ENCODE data around the gene TUBB4B.

Gene TUBB4B

DNA sequence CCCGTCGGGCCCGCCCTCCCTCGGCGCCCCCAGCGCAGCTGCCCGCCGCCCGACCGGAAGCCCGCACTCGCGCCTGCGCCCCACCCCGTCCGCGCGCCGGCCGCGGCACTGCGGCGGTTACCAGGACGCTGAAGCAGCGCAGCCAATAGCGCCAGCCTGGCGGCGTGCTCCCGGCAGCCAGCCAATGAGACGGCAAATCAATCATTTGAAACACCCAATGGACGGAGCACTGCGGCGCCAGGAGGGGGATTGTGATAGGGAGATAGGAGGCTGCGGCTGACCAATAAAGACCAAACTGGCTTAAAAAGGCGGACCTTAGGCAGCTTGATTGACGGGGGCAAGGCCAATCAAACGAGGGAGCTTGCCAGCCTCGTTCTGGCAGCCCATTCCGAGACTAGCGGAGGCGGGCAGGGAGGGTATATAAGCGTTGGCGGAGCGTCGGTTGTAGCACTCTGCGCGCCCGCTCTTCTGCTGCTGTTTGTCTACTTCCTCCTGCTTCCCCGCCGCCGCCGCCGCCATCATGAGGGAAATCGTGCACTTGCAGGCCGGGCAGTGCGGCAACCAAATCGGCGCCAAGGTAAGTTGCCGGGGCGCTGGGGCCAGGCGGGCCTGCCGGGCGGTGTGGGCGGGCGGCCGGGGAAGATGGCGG lies at the start of gene TUBB4B:
TUBB4B (plus strand) TSS at position 447 of the 649 bp plus-strand sequence; CDS start at position 521, 74 bp downstream.
- ATAC-seq = peak; percentile 84
- peaks cover 3% of the 10 kb centered on the region for H3K27me3 Mint-ChIP-seq
- H3K36me3 Mint-ChIP-seq (ENCODE audit: low read depth) = peaks cover 25% of the 10 kb centered on the region
- H3K4me3 Mint-ChIP-seq = peak within 1 kb of the TSS; percentile 88
- peaks cover 33% of the 10 kb centered on the region for H3K4me1 Mint-ChIP-seq
- H3K9me3 Mint-ChIP-seq = no peaks in the 10 kb centered on the region
- H3K27ac Mint-ChIP-seq = peak within 1 kb of the TSS; percentile 97
- DNase-seq = peak; percentile 95

GRCh38 chr9:137191691-137192447 lies 49.2 kb upstream of the TUBB4B start:
- Mint-ChIP-seq H3K36me3 (ENCODE audit: low read depth) (peaks cover 7% of the 10 kb centered on the region), H3K4me1 (peaks cover 30% of the 10 kb centered on the region), H3K27me3 (no peaks in the 10 kb centered on the region), H3K27ac (no peak overlapping the region), H3K4me3 (no peak overlapping the region), H3K9me3 (no peaks in the 10 kb centered on the region)
- ATAC-seq (no peak), DNase-seq (no peak)

DNA sequence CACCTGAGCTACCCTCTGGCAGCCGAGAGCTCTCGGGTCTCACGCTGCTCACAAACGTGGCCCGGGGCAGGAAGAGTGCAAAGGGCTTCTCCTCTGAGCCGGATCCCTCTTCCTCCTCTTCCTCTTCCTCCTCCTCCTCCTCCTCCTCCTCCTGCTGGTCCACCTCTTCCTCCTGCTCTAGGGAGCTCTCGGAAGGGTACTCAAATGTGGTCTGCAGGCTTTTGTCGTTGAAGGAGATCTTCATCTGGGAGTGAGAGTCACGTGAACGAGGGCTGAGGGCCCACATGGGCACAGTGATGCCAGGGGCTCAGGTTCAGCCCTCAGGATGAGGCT lies 48.7 kb upstream of the TUBB4B start:
- Mint-ChIP-seq H3K27ac (no peak overlapping the region), H3K4me3 (no peak overlapping the region), H3K27me3 (no peaks in the 10 kb centered on the region), H3K36me3 (ENCODE audit: low read depth) (peaks cover 7% of the 10 kb centered on the region), H3K9me3 (no peaks in the 10 kb centered on the region), H3K4me1 (peaks cover 25% of the 10 kb centered on the region)
- DNase-seq (no peak), ATAC-seq (no peak)

GRCh38 chr9:137192859-137193258 lies 48.2 kb upstream of the TUBB4B start:
- no peak for DNase-seq
- H3K4me3 Mint-ChIP-seq = no peak overlapping the region
- peaks cover 7% of the 10 kb centered on the region for H3K36me3 Mint-ChIP-seq (ENCODE audit: low read depth)
- no peaks in the 10 kb centered on the region for H3K9me3 Mint-ChIP-seq
- peaks cover 21% of the 10 kb centered on the region for H3K4me1 Mint-ChIP-seq
- no peak overlapping the region for H3K27ac Mint-ChIP-seq
- no peak for ATAC-seq
- H3K27me3 Mint-ChIP-seq = no peaks in the 10 kb centered on the region

DNA sequence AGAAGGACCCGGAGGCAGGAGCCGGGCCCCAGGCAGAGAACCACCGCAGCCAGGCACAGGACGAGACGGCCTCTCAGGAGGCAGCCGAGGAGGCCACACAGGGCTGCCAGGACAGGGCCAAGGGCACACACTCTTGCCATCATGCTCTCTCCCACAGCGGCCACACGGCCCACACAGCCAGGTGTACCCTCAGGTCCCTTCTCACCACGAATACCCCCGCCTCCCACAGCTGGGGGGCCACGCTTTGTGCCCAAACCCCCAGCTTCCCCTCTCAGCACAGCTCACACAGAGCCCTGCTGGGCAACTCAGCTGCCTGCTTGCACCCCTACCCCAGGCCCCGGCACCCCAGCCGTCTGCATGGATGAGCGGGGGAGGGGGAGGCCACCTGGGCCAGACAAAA lies 47.3 kb upstream of the TUBB4B start:
- no peak overlapping the region for H3K27ac Mint-ChIP-seq

GRCh38 chr9:137194388-137194787 lies 46.7 kb upstream of the TUBB4B start:
- DNase-seq (no peak), ATAC-seq (no peak)
- peaks cover 14% of the 10 kb centered on the region for H3K4me1 Mint-ChIP-seq
- no peak overlapping the region for H3K27ac Mint-ChIP-seq
- H3K9me3 Mint-ChIP-seq = no peaks in the 10 kb centered on the region
- H3K4me3 Mint-ChIP-seq = no peak overlapping the region
- H3K27me3 Mint-ChIP-seq = no peaks in the 10 kb centered on the region
- peaks cover 5% of the 10 kb centered on the region for H3K36me3 Mint-ChIP-seq (ENCODE audit: low read depth)

More for the DNA sequence above, 47.3 kb upstream of the TUBB4B start:
- H3K9me3 Mint-ChIP-seq = no peaks in the 10 kb centered on the region
- peaks cover 7% of the 10 kb centered on the region for H3K36me3 Mint-ChIP-seq (ENCODE audit: low read depth)
- no peaks in the 10 kb centered on the region for H3K27me3 Mint-ChIP-seq
- peaks cover 19% of the 10 kb centered on the region for H3K4me1 Mint-ChIP-seq
- ATAC-seq (no peak), DNase-seq (no peak)
- no peak overlapping the region for H3K4me3 Mint-ChIP-seq

- Mint-ChIP-seq H3K4me1 (peaks cover 11% of the 10 kb centered on the region), H3K4me3 (no peak overlapping the region), H3K36me3 (ENCODE audit: low read depth) (peaks cover 5% of the 10 kb centered on the region), H3K27ac (no peak overlapping the region), H3K9me3 (no peaks in the 10 kb centered on the region), H3K27me3 (no peaks in the 10 kb centered on the region)
- ATAC-seq = no peak
- DNase-seq = no peak
Measured at GRCh38 chr9:137194909-137195308, 46.2 kb upstream of the TUBB4B start.

DNA sequence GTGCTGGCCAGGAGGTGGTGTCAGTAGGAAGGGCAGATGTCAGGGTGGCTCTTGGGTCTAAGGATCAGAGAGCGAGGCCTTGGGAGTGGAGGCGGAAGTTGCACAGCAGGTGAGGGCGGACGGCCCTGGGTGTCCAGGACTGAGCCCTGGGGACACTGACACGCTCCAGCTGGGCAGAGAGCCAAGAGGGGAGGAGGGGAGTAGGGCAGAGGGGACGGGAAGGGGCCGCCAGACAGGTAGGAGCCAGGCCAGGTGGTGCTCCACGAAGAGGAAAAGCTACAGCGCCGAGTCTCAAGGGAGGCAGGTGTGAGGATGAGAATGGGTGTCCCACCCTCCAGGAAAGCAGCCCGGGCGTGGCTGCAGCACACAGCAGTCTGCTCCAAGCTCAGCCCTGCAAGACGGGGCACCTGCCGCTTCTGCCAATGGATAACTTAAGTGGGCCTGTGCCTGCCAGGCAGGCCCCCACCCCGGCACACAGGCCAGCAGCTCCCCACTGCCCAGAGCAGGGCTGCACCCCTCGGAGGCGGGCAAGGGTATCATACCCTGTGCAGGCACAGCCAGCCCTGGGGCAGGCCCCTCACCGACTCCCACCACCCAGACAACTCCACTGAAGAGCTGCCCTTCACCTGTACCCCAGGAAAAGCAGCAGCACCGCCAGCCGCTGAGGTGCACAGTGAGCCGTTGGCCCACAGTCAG lies 45.4 kb upstream of the TUBB4B start:
- DNase-seq (no peak), ATAC-seq (no peak)
- Mint-ChIP-seq H3K36me3 (ENCODE audit: low read depth) (peaks cover 3% of the 10 kb centered on the region), H3K27ac (no peak overlapping the region), H3K4me3 (no peak overlapping the region), H3K4me1 (peaks cover 6% of the 10 kb centered on the region), H3K9me3 (no peaks in the 10 kb centered on the region), H3K27me3 (no peaks in the 10 kb centered on the region)

DNA sequence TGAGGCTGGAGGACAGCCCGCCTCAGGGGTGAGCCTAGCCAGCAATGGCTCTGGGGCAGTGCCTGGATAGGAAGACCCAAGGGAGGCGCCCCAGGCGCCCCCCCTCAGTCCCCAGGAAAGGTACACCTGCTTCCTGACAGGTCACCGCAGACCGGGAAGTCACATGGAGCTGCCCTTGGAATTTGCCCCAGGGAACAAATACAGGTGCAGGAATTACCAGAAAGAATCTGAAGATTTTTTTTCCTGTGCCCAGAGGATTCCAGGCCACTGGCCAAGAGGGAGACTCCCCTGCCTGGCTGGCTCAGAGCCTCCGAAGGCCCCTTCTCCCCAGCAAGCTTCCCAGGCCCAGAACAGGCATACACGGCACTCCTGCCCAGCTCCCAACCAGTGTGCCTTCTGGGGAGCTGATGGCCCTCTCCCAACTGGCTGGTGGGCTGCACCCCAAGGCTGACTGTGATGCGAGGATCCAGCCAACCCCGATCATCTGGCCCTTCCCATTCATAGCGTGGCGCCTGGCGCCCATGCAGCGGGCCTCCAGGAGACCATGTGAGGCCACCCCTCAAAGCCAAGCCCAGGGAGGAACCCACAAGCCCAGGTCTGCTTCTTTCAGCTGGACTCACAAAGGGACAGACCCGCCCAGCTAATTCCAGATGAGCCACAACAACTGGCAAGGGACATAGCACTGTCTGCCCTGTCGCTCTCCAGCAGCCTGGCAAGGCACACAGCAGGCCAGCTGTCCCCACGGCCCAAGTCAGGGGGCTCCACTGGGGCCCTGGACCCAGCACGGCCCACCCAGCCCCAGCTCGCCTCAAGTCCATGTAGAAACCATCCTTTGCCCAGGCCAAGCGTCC lies 42.8 kb upstream of the TUBB4B start:
- DNase-seq (no peak), ATAC-seq (no peak)
- Mint-ChIP-seq H3K4me1 (peaks cover 17% of the 10 kb centered on the region), H3K36me3 (ENCODE audit: low read depth) (no peaks in the 10 kb centered on the region), H3K4me3 (no peak overlapping the region), H3K27ac (no peak overlapping the region), H3K9me3 (no peaks in the 10 kb centered on the region), H3K27me3 (no peaks in the 10 kb centered on the region)

DNA sequence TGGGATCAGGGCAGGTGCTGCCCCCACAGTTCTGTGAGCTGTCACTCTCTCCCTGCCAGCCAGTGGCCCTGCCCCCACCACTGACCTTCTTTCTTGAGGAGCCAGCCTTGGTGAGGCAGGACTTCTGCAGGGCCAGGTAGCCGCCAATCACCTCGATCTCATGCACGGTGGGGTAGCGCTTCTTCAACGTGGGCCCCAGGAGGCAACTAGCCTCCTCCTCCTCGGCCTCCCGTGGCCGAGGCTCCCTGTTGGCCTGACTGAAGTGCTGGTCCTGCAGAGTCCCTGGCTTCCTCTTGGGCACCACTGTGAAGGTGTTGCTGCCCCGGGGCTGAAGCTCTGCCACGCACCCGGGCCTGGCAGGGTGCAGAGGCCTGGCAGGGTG lies 42.2 kb upstream of the TUBB4B start:
- Mint-ChIP-seq H3K27ac (no peak overlapping the region), H3K4me1 (peaks cover 23% of the 10 kb centered on the region), H3K9me3 (no peaks in the 10 kb centered on the region), H3K4me3 (no peak overlapping the region), H3K36me3 (ENCODE audit: low read depth) (no peaks in the 10 kb centered on the region), H3K27me3 (no peaks in the 10 kb centered on the region)
- ATAC-seq (no peak), DNase-seq (no peak)

DNA sequence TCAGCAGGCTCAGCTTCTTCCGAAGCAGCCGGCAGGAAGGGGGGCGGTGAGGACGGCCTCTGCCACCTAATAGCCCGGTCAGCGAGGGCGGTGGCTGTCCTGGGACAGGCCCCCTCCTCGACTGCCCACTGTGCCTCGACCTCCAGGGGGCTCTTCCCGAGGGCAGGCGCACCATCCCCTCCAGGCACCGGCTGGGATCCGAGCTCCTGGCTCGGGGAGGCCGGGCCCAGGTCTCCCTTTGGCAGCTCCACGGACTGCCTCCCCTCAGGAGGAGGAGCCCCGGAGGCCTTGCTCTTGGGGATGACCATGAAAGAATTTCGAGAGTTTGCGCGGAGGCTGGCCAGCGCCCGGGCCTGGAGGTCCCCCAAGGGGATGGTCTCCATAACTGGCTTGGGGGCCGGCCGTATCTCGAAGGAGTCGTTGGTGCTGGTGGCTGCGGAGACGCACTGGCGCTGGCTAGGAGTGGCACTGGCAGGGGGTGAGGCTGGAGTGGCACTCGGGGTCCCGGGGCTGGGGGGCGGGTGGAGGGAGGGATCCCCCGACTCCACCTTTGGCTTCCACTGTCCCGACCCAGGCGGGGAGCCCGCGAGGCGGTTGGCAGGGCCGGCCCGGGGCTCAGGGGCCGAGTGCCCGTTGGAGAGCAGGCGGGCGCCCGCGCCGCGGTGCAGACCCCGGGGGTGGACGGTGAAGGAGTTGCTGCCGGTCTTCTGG lies 41.5 kb upstream of the TUBB4B start:
- Mint-ChIP-seq H3K27me3 (no peaks in the 10 kb centered on the region), H3K27ac (no peak overlapping the region), H3K36me3 (ENCODE audit: low read depth) (no peaks in the 10 kb centered on the region), H3K4me3 (peak overlapping the region; percentile 73), H3K4me1 (peaks cover 30% of the 10 kb centered on the region), H3K9me3 (no peaks in the 10 kb centered on the region)
- no peak for ATAC-seq
- DNase-seq = no peak

DNA sequence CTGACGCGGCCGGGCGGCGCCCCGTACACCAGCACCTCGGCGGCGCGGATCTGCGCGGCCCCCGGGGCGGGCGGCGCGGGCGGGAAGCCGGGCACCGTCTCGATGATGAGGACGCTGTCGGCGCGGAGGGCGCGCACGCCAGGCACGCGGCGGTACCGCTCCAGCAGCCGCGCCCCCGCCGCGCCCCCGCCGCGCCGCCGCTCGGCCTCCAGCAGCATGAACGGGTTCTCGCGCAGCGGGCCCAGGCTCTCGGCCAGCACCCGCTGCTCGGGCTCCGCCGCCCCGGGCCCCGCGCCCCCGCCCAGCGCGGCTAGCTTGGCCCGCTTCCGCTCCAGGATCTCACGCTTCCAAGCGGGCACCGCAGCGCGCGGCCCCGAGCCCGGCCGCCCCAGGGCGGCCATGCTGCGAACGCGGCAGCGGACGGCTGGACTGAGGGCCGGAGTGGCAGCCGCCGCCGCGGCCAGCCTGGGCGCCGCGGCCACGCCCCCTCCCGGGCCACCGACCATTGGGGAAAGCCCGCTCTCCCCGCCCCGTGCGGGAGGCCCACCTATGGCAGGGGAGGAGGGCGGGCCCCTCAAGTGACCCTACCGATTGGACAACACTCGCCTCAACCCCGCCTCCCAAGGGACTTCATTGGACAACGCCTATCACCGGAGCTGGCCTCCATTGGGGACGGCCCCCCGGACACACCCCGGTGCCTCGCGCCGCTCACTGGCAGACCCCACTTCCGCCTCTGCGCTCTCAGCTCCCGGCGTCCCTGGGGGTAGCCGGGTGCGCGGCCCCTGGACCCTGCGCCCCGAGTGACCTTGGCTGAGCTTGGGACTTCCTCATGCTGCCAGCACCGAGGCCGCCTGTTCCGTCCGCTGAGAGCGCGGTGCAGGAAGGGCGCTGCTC lies 40.5 kb upstream of the TUBB4B start, which contains the start of gene TPRN:
TPRN (minus strand) TSS at position 431 of the 894 bp plus-strand sequence; CDS start at position 401, 30 bp downstream.
- H3K4me3 Mint-ChIP-seq = peak within 1 kb of the TSS; percentile 78
- DNase-seq = peak; percentile 98

More for the DNA sequence above, 40.5 kb upstream of the TUBB4B start, which contains the start of gene TPRN:
- Mint-ChIP-seq H3K9me3 (no peaks in the 10 kb centered on the region), H3K27me3 (no peaks in the 10 kb centered on the region), H3K36me3 (ENCODE audit: low read depth) (no peaks in the 10 kb centered on the region), H3K4me1 (peaks cover 31% of the 10 kb centered on the region), H3K27ac (peak within 1 kb of the TSS; percentile 62)
- peak; percentile 98 for ATAC-seq

Measured in activated naive CD8-positive, alpha-beta T cell treated with anti-CD3 and anti-CD28 coated beads, Interleukin-2, amount 50 U/mL, for 24 hours (primary cell).